ENCODE measurements around the gene GSTK1.

The GSTK1 gene

GRCh38 chr7:143243111-143243510, 20.1 kb upstream of the GSTK1 start:
- TF ChIP-seq GABPA (IDR thresholded peaks at IDR 0.05; ENCODE audit: low read depth) (no peak), SPI1 (IDR thresholded peaks at IDR 0.05; ENCODE audit: borderline replicate concordance, low read depth) (no peak), REST (IDR thresholded peaks at IDR 0.05; ENCODE audit: insufficient replicate concordance, low read depth) (no peak), CTCF (IDR thresholded peaks at IDR 0.05; ENCODE audit: insufficient read depth, low read length) (no peak), POLR2AphosphoS5 (IDR thresholded peaks at IDR 0.05; ENCODE audit: low read depth) (no peak)
- Histone ChIP-seq H3K27ac (replicated peaks) (no peak overlapping the region), H3K4me3 (replicated peaks; ENCODE audit: insufficient read depth, low read length) (no peak overlapping the region), H3K27me3 (ENCODE audit: insufficient read depth, poor library complexity, severe bottlenecking) (no peaks in the 10 kb centered on the region)
- no peak for DNase-seq (ENCODE audit: low read depth in 1 of 2, low spot score in 1 of 2)

GRCh38 chr7:143243614-143244013, 19.6 kb upstream of the GSTK1 start:
- DNase-seq (ENCODE audit: low read depth in 1 of 2, low spot score in 1 of 2), result no peak
- TF ChIP-seq CTCF (IDR thresholded peaks at IDR 0.05; ENCODE audit: insufficient read depth, low read length) (no peak), GABPA (IDR thresholded peaks at IDR 0.05; ENCODE audit: low read depth) (no peak), SPI1 (IDR thresholded peaks at IDR 0.05; ENCODE audit: borderline replicate concordance, low read depth) (no peak), REST (IDR thresholded peaks at IDR 0.05; ENCODE audit: insufficient replicate concordance, low read depth) (no peak), POLR2AphosphoS5 (IDR thresholded peaks at IDR 0.05; ENCODE audit: low read depth) (no peak)
- Histone ChIP-seq H3K27ac (replicated peaks) (no peak overlapping the region), H3K27me3 (ENCODE audit: insufficient read depth, poor library complexity, severe bottlenecking) (no peaks in the 10 kb centered on the region), H3K4me3 (replicated peaks; ENCODE audit: insufficient read depth, low read length) (no peak overlapping the region)

GRCh38 chr7:143244321-143244720, 18.9 kb upstream of the GSTK1 start:
- Histone ChIP-seq H3K27ac (replicated peaks) (no peak overlapping the region), H3K4me3 (replicated peaks; ENCODE audit: insufficient read depth, low read length) (no peak overlapping the region), H3K27me3 (ENCODE audit: insufficient read depth, poor library complexity, severe bottlenecking) (no peaks in the 10 kb centered on the region)
- TF ChIP-seq POLR2AphosphoS5 (IDR thresholded peaks at IDR 0.05; ENCODE audit: low read depth), result no peak
- TF ChIP-seq REST (IDR thresholded peaks at IDR 0.05; ENCODE audit: insufficient replicate concordance, low read depth), result no peak
- TF ChIP-seq GABPA (IDR thresholded peaks at IDR 0.05; ENCODE audit: low read depth), result no peak
- TF ChIP-seq SPI1 (IDR thresholded peaks at IDR 0.05; ENCODE audit: borderline replicate concordance, low read depth), result no peak
- TF ChIP-seq CTCF (IDR thresholded peaks at IDR 0.05; ENCODE audit: insufficient read depth, low read length), result no peak
- no peak for DNase-seq (ENCODE audit: low read depth in 1 of 2, low spot score in 1 of 2)
